ENCODE results near the gene CA10.

Gene CA10

DNA sequence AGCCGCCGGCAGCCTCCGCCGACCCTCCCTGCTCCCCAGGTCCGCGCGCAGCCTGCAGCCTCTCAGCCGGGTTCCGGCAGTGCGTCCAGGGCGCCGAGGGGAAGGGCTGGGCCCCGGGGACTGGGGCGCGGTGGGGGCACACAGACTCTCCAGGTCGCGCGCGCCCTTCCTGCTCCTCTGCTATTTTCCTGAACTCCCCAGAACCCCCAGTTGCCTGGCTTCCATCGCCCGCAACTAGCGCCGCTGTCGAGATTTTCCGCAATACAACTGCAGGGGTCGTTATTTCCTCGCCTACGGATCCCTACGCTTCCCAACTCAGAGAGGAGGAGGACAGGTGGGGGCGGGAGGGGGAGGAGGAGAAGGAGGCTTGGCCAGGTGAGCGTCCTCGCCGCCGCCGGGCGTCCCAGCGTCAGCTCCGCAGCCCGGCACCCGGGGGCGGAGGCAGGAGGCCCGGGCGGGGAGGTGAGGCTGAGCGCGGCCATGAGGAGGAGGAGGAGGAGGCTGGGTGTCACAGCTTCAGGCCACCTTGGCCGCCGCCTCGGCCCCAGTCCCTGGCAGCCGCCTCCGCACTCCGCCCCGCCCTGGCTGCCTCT lies at the start of gene CA10:
Gene CA10 (minus strand): TSS at position 265 of the 593 bp plus-strand sequence.
- FAIRE-seq, result no peak

DNA sequence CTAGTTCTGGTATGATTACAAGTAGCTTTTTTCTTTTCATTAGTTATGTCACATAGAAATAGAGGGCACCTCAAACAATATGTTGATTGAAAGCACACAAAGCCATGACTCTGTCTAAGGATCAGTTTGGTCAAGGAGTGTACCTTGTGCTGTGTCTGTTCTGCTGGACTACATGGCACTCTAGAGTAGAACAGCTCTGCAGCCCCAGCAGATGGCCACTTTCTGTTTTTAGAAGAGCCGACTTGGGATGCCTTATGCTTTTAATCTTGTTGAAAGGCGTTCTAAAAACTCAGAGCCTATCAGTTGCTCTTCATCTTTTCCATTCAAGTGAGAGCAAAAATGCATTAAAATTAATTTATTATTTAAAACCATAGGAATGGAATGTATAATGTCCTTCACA lies 49.3 kb upstream of the CA10 start:
- FAIRE-seq, result no peak

DNA sequence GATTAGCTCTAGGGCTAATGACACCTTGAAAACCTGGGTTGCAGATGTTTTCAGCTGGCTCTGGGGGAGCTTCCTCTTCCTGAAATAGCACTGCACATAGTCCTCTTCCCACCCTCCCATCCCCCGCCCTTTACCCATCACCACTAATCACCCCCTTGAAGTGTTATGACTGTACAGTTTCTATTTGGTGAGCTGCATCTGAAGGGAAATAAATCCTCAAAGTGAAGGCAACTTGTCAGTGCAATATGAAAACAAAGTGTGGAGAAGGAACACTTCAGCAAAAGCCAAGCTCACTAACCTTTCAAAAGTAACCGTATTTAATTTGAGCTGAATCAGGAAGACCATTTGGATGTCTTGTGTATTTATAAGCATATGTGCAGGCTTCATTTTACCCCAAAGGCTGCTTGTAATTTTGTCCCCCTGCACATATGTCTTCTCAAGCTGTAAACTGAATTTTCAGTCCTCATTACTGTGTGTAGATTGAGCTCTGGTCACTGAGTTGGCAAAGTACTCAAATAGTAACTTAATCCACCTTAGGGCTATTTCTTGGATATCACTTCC lies 44.1 kb upstream of the CA10 start:
- FAIRE-seq, result no peak

GRCh38 chr17:52201767-52202519 lies 43.4 kb upstream of the CA10 start:
- FAIRE-seq, result no peak

GRCh38 chr17:52191491-52191890 lies 33.0 kb upstream of the CA10 start:
- FAIRE-seq, result no peak

- FAIRE-seq, result no peak
These were observed 23.3 kb upstream of the CA10 start for GRCh38 chr17:52181782-52182181.

DNA sequence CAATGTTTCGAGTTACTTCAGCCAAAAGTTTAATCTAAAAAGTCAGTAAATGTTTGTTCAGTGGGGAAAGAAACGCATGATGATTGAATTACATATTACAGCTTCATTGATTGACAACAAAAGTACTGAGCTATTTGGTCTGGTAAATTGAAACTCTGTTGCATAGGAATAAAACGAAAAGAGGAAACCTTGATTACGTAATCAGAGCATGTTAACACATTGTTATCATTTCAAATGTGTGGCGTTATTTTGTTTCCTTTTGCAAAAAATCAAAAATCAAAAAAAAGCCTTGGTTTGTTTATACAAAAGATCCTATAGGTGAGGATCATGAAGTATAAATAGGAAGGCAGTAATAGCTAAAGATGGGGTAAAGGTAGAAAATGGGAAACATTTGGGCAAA lies 19.5 kb upstream of the CA10 start:
- FAIRE-seq, result no peak

DNA sequence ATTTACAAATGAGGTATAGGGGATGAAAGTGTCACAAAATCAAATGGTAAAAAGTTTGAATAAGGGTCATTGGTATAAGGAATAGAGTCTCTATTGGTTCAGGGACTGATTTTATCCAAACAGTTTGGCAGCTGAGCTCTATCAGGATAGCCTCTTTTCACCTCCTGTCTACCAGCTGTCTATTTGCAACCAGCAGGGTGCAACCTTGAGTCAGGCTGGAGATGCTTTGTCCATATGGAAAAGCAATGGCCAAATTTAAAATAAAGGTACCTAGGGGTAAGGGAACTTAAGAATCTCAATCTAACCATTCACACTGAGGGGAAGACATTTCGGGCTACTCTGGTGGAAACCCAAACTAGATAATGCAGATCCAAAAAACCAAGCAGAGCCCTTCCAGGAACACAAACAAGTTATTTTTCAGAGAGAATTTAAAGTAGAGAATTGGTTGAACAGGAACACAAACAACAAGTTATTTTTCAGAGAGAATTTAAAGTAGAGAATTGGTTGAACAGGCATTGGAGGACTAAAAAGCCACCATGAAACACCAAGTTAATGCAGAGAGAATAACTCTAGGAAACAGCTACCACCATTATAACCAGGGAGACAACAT lies 12.6 kb upstream of the CA10 start:
- FAIRE-seq, result no peak

DNA sequence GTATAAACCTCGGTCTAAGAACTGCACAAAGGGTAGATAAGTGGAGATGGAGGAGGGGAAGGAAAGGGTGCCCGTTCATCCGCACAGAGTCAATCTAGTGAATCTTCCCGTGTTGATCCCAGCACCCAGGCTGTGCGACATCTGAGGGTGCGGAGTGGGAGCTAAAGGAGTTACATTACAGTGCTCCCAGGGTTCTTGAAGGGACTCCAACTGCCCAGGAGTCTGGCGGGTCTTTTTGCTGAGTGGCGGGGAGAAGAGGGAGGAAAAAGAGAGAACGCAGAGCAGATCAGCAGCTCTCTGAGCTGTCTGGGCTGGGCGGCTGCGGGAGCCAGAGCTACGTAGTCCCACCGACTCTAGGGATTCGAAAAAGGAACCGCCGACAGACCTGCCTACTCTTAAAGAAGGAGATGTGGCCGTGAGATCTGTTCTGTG lies 1.6 kb upstream of the CA10 start:
- FAIRE-seq, result no peak

- no peak for FAIRE-seq
These were observed 977 bp upstream of the CA10 start for GRCh38 chr17:52159246-52160135.

DNA sequence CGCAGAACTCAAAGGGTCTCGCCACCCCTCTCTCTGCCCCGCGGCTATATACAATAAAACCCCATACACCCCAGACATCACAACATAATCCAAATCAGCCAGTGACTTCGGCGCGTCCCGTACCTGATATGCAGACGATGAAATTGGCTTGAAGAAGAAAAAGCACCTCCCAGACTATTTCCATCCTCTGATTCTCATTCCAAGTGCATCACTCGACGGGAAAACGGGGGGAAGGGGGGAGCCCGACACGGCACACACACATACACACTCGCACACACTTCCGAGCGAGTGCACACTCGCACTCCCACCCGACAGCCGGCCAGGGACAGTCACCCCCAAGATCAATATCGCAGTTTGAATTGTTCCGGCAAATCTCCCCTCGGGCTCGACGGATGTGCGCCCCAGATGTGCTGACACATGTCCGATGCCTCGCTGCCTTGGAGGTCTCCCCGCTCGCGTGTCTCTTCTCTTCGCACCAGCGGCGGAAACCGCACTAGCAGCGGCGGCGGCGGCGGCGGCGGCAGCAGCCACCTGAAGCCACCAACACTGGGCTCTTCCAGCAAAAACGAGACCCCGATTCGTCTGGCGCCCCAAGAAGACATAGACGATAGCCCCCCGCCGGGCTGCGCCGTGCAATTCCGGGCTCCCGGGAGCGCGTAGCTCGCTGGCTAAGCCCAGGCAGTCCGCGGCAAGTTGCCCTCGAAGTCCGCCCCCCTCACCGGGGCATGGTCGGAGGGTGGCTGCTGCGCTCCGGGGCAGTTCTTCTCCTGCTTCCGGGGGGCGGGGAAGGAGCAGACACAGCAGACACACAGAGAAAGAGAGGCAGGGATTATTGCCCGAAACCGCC lies 688 bp downstream of the CA10 start:
- FAIRE-seq, result no peak

DNA sequence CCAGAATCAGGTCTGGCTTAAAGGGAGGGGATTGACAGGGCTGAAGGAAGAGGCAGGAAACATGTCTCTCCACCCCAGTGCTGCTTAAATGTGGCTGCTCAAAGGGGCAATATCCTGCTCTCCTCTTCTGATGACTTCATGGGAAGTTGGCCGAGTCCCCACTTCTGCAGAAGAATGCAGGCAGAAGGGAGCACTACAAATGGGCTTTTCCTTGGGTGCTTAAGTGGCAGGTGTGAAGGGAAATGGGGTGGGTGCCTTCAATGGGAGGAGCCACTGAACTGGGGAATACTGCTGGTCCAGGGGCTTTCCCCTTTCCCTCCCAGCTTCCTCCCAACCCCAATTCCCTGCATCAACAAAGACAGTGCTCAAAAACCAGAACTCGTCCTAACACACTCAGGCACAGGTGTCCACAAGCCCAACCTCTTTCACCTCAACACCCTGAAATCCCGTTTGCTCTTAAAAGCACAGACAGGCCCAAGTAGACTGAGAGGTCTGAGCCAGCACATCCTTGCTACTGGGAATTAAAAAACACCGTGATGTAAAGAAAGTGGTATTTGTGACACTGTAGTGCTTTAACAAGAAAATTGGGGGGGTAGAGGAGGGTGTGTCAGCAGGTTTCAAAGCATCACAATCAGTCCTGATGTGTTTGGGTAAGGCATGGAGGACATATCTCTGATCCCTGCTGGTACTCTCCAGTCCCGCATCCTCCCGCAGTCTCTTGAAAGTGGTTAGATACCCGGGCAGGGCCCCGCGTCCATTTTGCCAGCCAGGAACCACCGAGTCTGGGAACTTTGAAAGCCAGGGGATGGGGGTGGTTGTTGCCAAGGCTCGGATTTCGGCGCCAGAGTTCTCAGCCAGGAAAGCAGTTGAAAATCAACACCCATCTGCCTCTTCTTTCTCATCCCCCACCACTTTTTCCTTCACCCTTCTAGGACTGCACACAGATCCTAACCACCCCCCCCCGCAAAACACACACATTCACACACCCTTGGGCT lies 1.6 kb downstream of the CA10 start:
- no peak for FAIRE-seq

GRCh38 chr17:52155301-52155700 lies 3.2 kb downstream of the CA10 start:
- FAIRE-seq, result no peak

GRCh38 chr17:52154466-52154865 lies 4.0 kb downstream of the CA10 start:
- FAIRE-seq, result no peak

- no peak for FAIRE-seq
These were observed 7.6 kb downstream of the CA10 start for GRCh38 chr17:52150935-52151334.

DNA sequence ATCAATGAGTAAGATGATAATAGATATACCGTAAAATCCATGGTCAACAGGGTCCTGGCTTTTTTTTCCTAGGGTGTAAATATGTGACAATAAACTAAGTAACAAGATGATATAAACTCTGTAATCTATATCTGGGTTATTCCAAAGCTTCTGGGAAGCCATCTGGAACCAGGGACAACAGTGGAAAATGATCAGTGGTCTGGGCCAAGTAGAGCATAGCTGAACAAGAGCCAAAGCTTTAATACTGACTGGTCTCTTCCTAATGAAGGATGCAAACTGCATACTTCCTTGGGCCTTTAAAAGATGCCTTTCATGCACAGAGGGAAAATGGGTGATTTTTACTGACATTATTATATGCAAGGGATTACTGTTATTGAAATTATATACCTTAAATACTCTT lies 8.9 kb downstream of the CA10 start:
- FAIRE-seq, result no peak

DNA sequence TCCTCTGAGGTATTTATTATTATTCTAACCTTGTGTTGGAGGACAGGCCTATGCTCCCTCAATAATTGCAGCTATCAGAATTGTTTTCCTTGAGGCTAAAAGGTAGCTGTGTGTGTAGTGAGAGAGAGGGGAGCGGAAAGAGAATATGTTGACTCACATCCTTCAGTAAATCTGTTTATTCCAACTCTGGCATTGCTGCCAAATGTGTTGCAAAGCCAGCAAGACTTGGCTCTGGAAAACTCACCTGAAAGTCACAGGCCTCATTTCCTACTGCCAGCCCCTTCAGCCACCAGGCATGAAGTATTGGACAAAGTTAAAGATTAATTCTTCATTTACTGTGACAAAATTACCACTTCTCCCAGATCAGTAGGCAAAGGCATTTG lies 9.6 kb downstream of the CA10 start:
- FAIRE-seq, result no peak

GRCh38 chr17:52148288-52148968 lies 10.1 kb downstream of the CA10 start:
- FAIRE-seq, result no peak

DNA sequence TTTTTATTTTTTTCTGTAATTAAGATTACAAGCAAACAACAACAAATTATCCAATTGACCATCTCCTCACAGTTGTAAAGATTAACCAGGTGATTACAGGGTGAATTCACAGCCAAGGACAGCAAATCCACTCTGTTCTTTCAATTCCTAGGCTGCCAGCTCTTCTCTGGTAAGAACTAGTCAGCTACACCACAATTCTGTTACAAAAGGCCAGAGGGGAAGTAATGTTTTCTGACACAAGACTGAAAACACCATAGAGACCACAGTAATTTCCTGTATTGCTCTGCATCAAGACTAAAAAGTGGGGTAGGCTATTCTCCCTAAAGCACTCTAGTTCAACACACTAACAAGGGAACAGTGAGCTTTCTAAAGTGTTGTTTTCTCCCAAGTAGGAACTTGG lies 10.6 kb downstream of the CA10 start:
- FAIRE-seq, result no peak

- FAIRE-seq, result no peak
These were observed 11.1 kb downstream of the CA10 start for GRCh38 chr17:52147431-52147830.
